Left renal cortex interstitium (tissue), 4 donors: ENCODE measurements around the gene MAN1A1. TPM values are rescaled to one million over a fixed set of nuclear protein-coding genes. Genes with fewer than 3 reads are reported as not detected.
"Not testable (repeated sequence)": the region's sequence is repeated elsewhere in the genome, so short reads cannot be mapped to it uniquely, and the experiment has no call there.

Source experiments
- DNase-seq, 4 donors: peaks; one replicate each; pipeline ENCODE4 v3.0.0-alpha.2; 2013; ENCODE audit warnings: low read depth in 4 of 4, low spot score in 2 of 4, missing footprints in 1 of 4
- polyA plus RNA-seq, 4 donors: library from polyadenylated mRNA; unstranded; fragments of 120-200 nt; gene quantifications; one replicate each; pipeline ENCODE4 v1.2.1, GENCODE V29; 2013; ENCODE audit not compliant: insufficient read length in 4 of 4

The MAN1A1 gene
- polyA plus RNA-seq, 4 donors, result 73.9 to 104 (median 97.9) TPM

DNA sequence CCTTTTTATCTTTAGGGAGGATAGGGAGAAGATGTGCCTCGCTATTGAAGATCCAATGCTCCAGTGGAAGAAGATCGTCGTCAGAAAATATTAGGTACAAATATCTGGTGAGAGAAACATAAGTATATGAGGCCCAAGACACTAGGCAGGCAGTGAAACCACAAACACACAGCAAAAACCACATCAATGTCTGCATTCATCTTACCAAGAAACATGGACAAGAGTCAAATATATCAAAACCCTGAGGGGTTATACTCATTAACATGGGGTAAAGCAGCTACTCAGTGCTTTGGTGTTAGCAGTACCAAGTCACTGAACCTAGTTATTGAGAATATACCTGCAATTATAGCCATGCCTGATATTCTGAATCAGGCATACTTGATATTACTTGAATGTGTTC lies 169.7 kb downstream of the MAN1A1 start:
- no peak for DNase-seq

DNA sequence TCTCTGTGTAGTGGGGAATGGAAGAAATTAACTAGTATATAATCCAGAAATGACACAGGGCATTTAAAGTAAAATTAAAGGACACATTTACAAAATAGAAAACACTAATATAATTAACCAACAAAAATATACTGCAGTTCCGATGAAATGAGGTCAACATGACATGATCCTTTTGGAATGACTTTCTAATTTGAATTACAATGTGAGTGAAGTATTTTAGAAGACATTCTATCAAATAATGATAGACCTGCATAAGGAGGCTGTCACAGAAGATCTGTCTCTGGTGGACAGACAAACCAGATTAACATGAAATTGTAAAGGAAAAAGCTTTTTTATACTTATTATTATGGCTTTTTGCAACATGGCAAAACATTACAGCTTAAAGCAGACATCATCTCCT lies 170.5 kb downstream of the MAN1A1 start:
- no peak for DNase-seq

DNA sequence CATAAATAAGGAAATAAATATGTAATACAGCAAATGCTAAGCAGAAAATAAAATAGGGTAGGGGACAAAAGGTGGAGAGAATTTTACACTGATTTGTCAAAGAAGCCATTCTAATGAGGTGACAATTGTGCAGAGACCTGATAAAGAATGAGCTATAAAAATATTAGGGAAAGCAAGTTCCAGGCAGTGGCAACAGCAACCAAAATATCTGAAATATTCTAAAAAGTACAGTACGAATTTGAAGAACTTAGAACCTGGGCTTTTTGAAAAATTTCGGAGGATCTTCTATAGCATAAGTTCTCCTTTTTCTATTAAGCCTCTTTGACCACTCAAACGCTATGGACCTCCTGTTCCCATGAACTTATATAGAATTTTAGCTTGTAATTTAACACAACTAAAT lies 173.1 kb downstream of the MAN1A1 start:
- no peak for DNase-seq

DNA sequence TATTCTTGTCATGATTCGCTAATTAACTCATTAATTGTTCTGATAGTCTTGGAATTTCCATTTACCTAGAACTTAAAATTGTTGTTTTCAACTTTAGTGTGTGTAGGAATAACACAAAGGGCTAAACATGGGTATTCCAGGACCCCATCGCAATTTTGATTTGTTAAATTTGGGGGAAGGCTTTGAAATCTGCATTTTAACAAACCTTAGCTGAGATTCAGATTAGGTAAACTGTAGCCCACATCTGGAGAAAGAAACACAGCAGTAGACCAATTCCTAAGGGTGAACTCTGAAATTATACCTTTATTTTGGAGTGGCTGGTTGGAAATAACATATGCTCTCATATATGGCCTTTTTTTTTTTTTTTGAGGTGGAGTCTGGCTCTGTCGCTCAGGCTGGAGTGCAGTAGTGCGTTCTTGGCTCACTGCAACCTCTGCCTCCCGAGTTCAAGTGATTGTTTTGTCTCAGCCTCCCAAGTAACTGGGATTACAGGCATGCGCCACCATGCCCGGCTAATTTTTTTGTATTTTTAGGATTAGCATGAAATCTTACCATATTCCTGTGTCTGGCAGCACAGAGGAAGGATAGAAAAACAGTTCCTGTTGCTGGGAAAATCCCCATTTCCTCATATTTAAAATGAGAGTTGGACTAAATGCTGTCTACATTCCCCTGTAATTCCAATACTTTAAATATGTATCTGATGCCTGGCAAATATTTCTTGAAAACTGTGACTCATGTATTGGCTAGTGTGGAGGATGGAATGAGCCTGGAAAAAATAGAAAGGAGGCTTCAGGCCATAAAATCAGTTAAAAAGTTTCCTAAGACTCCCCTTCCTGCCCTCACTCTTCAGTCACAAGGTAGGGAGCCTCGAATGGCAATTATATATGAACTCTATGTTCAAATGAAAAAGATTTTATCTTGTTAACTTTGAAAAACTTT lies 174.4 kb downstream of the MAN1A1 start:
- no peak for DNase-seq

DNA sequence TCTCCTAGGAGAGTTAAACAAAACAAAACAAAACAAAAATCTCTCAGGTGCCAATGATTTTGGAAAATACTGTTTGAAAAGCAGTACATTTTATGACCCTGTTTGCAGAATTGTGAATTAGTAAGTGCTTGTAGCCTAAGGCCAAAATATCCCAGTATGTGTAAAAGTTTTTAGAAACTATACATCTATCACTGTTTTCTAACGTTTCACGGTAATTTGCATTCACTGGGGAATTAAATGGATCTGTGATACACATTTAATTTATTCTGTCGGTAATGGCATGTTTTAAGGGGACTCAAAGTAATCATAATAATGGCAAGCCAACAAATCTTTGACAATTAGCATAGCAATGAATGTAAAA lies 175.5 kb downstream of the MAN1A1 start:
- no peak for DNase-seq

DNA sequence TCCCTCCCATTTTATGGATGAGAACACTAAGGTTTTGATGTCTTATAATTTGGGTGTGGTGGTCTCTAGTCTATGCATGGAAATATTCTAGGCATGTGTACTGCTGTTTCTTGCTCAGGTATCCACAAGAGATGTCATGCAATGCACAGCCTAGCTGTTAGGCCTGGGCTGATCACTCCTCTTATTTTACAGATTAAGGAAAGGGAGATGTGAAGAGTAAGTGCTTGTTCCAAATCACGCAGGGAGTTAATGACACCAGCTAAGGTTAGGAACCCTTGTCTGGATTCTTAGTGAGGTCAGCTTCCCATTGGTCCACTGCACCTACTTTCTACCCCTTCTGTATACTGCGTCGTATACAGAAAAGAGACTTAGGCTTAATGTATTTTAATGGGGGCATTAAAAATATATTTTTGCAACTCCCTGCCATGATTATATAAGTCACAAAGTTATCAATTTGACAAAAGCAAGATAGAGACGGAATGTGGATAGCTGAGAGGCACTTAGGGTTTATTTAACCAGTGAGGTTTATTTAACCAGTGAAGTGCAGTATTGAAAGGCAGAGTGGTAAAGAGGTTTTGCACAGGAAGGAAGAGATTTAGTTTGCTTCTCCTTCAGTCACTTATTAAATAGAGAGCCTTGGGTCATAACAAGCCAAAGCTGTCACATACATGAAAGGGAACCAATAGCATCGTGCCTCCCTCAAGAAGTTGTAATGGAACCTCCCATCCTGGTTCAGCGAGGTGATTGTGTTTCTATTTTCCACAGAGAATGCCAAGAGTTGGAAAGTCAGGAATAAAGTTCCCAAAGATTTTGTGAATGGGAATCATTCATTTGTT lies 176.1 kb downstream of the MAN1A1 start:
- no peak for DNase-seq

DNA sequence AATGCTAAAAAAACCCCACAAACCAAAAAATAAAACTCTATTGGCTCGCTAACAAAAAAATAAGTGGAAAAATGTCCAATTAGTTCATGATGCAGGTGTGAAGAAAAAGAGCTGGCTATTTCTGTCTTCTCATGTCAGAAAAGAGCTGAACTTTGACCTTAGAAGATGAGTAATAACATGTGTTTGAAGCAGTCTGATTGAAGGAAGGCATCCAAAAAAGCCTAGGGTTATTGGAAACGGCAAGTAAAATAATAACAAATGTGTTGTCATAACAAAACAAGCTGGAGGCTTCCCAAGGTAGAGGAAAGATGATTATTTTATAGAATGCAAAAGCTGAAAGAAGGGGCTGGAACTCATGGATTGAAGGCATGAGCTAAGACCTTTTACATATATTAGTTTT lies 176.7 kb downstream of the MAN1A1 start:
- no peak for DNase-seq

DNA sequence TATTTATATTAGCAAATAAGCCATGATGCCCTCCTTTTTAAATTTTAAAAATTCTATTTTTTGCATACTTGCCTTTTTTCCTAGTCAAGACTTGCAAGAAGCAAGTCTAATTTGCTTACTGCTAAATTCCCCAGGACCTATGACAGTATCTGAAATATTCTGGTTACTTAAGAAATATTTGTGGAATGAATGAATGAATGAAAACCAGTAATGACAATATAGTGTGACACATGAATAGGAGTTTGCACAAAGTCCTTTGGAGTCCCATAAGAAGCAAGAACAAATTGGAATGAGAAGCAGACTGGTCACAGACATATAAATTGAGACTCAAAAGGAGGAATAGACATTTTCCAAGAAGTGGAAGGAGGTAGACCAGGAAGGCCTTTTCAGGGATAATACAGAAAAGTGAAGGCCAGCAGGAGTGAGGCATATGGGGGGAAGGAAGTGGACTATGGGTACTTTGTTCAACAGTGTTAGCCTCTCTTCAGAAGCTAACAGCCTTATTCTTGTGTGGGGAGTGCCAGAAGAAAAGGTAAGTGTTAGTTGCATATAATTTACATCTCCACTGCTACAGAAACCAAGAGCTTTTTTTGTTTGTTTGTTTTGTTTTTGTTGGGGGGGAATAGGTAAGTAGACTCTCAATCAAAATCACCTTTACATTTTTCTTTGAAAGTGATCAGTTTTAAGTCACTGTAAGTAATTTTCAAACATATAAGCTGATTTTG lies 177.5 kb downstream of the MAN1A1 start:
- DNase-seq, result no peak

DNA sequence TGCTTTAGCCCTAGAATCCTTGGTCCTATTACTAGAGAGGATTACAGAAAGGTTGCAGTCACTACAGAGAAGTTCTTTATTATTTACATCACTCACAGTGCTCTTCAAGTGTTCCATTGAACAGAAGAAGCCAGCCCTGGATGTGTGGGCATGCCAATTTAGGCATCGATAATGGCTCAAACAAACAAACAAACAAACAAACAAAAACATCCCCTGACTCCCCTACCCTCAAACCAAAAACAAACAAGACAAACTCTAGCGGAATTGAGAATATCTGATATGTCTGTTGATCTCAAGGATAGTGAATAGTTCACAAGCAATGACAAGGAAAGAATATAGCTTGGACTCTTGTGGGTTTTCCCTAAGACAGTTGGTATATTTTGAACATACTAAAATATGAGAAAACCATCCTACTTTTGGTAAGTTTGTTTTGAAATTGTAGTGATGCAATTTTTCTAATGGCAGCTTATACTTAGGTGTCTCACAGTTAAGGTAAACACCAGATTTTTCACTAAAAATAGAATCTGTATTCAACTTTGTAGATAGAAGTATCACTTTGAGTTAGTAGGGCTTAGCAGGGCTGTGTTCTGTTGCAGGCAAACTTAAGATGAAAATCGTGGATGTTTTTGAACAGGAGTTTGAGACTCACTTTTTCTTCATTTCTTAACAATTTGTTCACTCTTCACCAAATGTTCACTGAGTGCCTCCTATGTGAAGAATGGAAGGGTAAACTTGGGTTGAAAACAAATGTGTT lies 178.3 kb downstream of the MAN1A1 start:
- no peak for DNase-seq

DNA sequence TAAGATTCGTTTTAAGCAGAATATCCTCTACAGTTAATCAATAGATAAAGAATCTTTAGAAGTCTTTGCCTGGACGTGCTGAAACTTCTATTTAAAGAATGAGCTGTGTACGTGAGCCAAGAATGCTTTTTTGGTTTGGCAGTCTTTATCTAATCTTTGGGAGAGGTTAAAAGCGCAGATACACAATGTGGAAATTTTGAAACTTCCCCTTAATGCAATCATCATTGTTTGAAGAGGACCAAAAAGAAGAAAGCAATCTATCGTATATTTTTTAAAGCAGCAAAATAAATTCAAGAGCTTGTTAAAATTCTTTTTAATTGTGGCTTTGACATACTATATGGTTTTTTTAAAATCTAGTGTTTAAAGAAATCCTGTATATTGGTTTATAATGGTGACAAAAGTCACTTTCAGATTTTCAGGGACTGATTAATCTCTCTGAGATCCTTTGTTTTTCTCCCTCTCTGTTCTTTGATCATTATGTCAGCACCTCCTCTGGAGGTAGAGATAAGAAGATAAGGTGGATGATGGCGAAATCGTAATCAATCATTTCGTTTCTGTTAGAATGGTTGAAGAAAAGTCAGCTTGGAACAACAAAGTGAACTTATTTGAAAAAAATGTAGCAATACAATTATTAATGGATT lies 179.0 kb downstream of the MAN1A1 start:
- DNase-seq, result no peak

DNA sequence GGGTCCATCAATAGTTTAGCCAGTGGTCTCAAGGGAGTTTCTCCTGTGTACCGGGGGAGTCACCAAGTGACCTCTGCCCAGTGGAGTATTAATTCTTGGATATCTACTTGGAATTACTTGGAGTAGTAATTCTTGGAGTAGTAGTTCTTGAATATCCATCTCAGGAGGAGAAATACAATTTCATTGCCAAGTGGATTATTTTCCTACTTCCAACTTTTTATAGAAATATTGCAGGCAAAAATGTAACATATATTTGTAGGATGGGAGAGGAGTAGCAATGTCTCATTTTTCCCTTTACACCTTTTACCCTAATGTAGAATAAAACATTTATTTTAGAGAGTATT lies 179.5 kb downstream of the MAN1A1 start:
- DNase-seq, result no peak

DNA sequence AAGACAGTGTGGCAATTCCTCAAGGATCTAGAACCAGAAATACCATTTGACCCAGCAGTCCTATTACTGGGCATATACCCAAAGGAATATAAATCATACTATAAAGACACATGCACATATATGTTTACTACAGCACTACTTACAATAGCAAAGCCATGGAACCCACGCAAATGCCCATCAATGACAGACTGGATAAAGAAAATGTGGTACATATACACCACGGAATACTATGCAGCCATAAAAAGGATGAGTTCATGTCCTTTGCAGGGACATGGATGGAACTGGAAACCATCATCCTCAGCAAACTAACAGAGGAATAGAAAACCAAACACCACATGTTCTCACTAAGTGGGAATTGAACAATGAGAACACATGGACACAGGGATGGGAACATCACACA lies 180.2 kb downstream of the MAN1A1 start:
- not testable (repeated sequence) for DNase-seq

DNA sequence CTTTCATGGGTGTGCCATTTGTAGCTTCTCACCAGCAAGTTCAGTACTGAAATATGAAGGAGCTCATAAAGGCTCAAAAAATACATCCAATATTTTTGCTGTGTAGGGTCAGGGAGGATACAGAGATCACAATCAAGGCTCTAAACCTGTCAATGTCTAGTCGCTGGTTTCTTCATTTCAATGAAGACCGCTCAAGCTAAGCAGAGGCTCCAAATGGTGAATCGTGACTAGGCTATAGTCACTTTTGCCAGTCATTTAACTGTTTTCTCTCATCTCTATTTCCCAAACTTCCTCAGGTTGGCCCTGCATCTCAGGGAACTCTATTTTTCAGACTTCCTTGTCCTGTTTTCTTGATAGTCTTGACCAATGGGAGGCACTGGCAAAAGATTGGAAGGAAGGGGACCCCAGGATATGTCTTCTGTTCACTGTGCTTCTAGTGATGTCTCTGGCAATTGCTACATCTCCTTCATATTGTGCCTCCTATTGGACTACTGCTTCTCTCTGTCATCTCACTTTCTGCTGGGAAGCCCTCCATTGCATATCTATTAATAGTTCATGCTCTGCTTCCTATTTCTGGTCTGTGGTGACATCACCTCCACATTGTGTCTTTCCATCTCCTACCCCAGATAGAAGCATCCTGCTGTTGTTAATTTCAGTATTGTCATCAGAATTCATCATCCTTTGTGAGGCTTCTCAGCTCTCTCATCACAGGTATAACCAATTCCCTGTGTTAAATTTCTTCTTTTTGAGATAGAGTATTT lies 183.4 kb downstream of the MAN1A1 start:
- DNase-seq, result no peak

DNA sequence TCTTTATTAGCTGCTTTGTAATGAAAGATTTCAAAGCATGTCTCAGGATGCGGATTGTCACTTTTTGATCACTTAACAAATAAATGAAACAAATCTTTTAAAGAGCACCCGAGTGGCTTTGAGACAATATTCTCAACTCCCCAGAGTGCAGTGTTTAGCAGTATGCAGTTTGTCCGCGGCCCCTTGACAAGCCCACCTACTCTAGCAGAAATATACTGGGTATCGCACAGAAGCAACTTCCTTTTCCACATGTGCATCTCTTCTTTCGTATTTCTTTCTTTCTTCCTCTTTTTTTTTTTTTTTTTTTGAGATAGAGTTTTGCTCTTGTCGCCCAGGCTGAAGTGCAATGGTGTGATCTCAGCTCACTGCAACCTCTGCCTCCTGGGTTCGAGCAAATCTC lies 186.6 kb downstream of the MAN1A1 start:
- DNase-seq, result peak in 1 of 4 donors; percentile 31

DNA sequence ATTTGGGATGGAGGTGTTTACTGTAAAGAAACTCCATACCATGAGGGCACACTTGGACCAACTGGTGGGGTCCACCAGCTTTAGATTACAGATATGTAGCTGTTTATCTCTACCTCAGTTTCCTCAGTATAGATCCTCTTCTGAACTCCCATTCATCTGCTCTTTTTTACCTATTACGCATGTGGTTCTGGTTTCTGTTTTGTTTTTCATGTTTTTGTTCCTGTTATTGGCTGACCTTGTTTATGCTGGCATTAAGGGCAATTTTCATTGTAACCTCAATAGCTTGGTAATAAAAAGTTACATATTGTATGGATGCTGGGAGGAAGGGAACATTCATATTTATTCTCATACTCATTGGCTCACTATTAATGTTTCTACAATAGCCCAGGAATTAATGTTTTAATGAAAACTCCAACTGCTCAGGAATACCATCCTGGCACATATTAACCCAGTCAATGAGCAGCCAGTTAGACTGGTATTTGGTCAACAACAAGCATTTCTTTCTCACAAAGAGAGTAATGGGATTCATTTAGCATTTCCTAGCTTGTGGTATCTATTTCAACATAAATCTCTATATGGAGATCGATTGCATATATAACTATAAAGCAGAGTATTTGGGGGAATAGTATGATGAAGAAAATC lies 187.3 kb downstream of the MAN1A1 start:
- DNase-seq, result no peak

DNA sequence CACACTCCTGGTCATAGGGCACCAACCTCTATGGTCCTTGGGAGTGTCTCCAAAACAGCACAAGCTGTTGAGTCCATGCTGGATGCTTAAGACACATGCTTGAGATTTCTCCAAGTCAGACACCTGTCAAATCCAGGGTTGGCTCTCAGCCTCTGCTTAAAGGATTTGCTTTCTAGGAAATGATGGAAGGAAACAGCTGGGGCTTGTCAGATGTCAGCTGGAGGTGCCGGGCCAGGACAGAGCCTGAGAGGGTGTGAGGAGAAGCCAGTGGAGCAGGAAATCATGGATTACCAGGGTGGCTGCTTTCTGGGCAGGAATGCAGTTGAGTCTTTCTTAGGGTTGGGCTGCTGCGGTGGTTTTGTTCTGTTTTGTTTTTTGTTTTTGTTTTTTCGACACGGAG lies 188.1 kb downstream of the MAN1A1 start:
- DNase-seq, result no peak

DNA sequence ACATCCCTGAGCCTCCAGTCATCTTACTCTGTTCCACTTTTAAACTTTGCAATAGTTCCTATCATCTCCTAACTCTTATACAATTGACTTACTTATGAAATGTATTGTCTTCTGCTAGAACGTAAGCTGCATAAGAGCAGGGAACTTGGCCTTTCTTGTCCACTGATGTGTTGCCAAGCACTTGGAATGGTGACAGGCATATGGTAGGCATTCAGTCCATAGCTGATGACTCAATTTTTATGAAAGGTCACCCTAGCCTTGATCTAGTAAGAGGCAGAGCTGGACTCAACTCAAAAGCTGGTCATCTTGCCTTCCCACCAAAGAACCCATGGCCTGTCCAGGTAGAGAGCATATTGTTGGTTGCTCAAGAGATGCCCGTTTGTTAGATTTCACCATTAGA lies 188.7 kb downstream of the MAN1A1 start:
- DNase-seq, result no peak

DNA sequence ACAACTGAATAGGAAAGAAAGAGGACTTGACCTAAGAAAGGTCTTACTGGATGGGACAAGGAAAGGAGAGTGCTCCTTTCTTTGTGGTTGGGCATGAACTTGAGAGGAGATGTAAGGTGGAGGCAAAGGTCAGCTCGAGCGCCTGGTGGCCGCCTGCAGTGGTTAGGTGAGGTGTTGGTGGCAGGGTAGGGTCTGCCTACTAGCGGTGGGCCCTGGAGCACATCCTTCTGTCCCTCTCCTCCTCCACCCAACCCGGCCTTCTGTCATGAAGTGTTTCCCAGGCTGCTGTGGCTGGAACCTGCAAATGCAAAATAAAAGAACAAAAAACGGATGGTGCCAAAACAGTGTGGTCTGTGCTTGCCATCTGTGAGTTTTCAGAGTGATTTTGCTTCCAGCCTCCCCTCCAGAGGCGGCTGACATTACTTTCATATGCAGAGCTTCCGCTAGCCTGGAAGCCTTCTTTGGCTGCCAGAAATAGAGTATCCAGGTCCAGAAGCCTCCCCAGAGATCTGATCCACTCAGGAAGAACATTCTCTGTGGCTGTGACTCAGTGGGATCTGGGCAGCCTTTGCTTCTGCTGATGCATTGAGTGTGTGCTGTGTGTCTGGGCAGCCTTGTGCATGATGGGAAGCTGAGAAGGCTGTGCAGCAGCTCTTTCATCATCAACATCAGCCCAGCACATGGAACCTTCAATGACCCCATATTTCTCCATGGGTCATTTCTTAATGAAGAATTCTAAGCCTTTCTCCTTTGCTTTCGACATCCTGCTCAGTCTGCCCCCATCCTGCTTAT lies 191.3 kb downstream of the MAN1A1 start:
- DNase-seq, result no peak
